Muscle of back (tissue), 13 donors: ENCODE data around the gene ARL2BP. TPM values are rescaled to one million over a fixed set of nuclear protein-coding genes. Genes with fewer than 3 reads are reported as not detected.
A peak's percentile ranks its signal among the peaks of the same experiment; 100 is the strongest.
"Not testable (repeated sequence)": the region's sequence is repeated elsewhere in the genome, so short reads cannot be mapped to it uniquely, and the experiment has no call there.

Experiments
- DNase-seq, 3 donors: peaks; one replicate each; pipeline versions ENCODE4 v3.0.0 to v3.0.0-alpha.2; 2013
- long read RNA-seq, 9 donors: transcript quantifications; one replicate each; lab custom pipeline, GENCODE V29; 2026
- polyA plus RNA-seq, 10 donors: library from polyadenylated mRNA; unstranded; fragments of 120-200 nt; gene quantifications; one replicate each; pipeline ENCODE4 v1.2.1, GENCODE V29; 2013; ENCODE audit not compliant: insufficient read length in 10 of 10

The ARL2BP gene
- 10 to 100 TPM; 42.6 to 56.7 (median 48.7) TPM for polyA plus RNA-seq
- long read RNA-seq, donor 1, transcript ARL2BP-201 (6 exons, 2,130 nt), result major isoform, 14 of 15 reads
- long read RNA-seq, donor 1, partial matches to known transcripts, result 0 of 15 reads
- long read RNA-seq, donor 1, other reads (novel, unspliced or antisense), result 0 of 15 reads
- long read RNA-seq, donor 2, transcript ARL2BP-201 (6 exons, 2,130 nt), result major isoform, 15 of 16 reads
- long read RNA-seq, donor 2, partial matches to known transcripts, result 0 of 16 reads
- long read RNA-seq, donor 2, other reads (novel, unspliced or antisense), result 0 of 16 reads
- long read RNA-seq, donor 3, result 0 reads
- long read RNA-seq, donor 4, transcript ARL2BP-201 (6 exons, 2,130 nt), result major isoform, 12 of 12 reads
- long read RNA-seq, donor 4, partial matches to known transcripts, result 0 of 12 reads
- long read RNA-seq, donor 4, other reads (novel, unspliced or antisense), result 0 of 12 reads
- long read RNA-seq, donor 5, transcript ARL2BP-201 (6 exons, 2,130 nt), result major isoform, 21 of 28 reads
- long read RNA-seq, donor 5, partial matches to known transcripts, result 7 of 28 reads
- long read RNA-seq, donor 5, other reads (novel, unspliced or antisense), result 0 of 28 reads
- long read RNA-seq, donor 6, transcript ARL2BP-201 (6 exons, 2,130 nt), result major isoform, 30 of 30 reads
- long read RNA-seq, donor 6, partial matches to known transcripts, result 0 of 30 reads
- long read RNA-seq, donor 6, other reads (novel, unspliced or antisense), result 0 of 30 reads
- long read RNA-seq, donor 7, transcript ARL2BP-201 (6 exons, 2,130 nt), result major isoform, 13 of 19 reads
- long read RNA-seq, donor 7, partial matches to known transcripts, result 6 of 19 reads
- long read RNA-seq, donor 7, other reads (novel, unspliced or antisense), result 0 of 19 reads
- long read RNA-seq, donor 8, transcript ARL2BP-201 (6 exons, 2,130 nt), result major isoform, 13 of 13 reads
- long read RNA-seq, donor 8, partial matches to known transcripts, result 0 of 13 reads
- long read RNA-seq, donor 8, other reads (novel, unspliced or antisense), result 0 of 13 reads
- long read RNA-seq, donor 9, partial matches to known transcripts, result 0 of 2 reads
- long read RNA-seq, donor 9, other reads (novel, unspliced or antisense), result 0 of 2 reads

- peak; percentile 96 to 99 (median 97) for DNase-seq
These were observed at the start of gene ARL2BP for GRCh38 chr16:57244767-57245471. Gene ARL2BP, plus strand, starts transcription at chr16:57245259. Its CDS starts 109 bp downstream, at chr16:57245368.

GRCh38 chr16:57196286-57196685, 48.8 kb upstream of the ARL2BP start:
- DNase-seq, result no peak

GRCh38 chr16:57196753-57197152, 48.3 kb upstream of the ARL2BP start:
- DNase-seq, result no peak

- not testable (repeated sequence) for DNase-seq
These were observed 44.7 kb upstream of the ARL2BP start for GRCh38 chr16:57200321-57200720.

GRCh38 chr16:57200926-57201325, 44.1 kb upstream of the ARL2BP start:
- DNase-seq, result not testable (repeated sequence)

GRCh38 chr16:57202095-57202886, 42.8 kb upstream of the ARL2BP start:
- peak in 1 of 3 donors; percentile 10 for DNase-seq

- no peak for DNase-seq
These were observed 41.6 kb upstream of the ARL2BP start for GRCh38 chr16:57203451-57203850.

GRCh38 chr16:57204675-57205074, 40.4 kb upstream of the ARL2BP start:
- DNase-seq, result no peak

- DNase-seq, result no peak
These were observed 36.1 kb upstream of the ARL2BP start for GRCh38 chr16:57208926-57209325.

- DNase-seq, result no peak
These were observed 35.3 kb upstream of the ARL2BP start for GRCh38 chr16:57209780-57210179.

- no peak for DNase-seq
These were observed 31.6 kb upstream of the ARL2BP start for GRCh38 chr16:57213462-57213861.

GRCh38 chr16:57216968-57217367, 28.1 kb upstream of the ARL2BP start:
- DNase-seq, result no peak

GRCh38 chr16:57223057-57223456, 22.0 kb upstream of the ARL2BP start:
- DNase-seq, result no peak

- DNase-seq, result no peak
These were observed 20.3 kb upstream of the ARL2BP start for GRCh38 chr16:57224651-57225335.

GRCh38 chr16:57225978-57226377, 19.1 kb upstream of the ARL2BP start:
- no peak for DNase-seq

- DNase-seq, result no peak
These were observed 18.1 kb upstream of the ARL2BP start for GRCh38 chr16:57226701-57227621.

GRCh38 chr16:57229079-57229478, 16.0 kb upstream of the ARL2BP start:
- no peak for DNase-seq

- no peak for DNase-seq
These were observed 13.2 kb upstream of the ARL2BP start for GRCh38 chr16:57231821-57232350.
